ENCODE measurements around the gene MMD.

MMD gene

DNA sequence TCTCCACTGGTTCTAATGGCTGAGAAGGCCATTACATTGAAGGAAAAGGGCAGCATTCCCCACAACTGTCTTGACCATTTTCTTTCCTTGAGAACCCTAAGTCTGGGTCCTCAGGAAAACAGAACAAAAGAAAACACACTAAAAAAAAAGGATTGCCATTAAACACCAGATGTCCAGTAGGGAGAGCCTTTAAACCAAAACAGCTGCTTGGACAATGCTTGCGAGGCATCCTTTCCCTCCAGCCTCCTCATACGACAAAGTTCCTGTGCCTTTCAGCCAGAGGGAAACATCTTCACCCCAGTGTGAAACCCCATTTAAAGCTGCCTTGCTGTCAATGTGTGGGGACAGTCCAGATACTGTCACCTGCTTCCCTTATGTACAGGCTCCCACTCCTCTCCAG, 74.3 kb downstream of the MMD start:
- TF ChIP-seq, protein P1, sequence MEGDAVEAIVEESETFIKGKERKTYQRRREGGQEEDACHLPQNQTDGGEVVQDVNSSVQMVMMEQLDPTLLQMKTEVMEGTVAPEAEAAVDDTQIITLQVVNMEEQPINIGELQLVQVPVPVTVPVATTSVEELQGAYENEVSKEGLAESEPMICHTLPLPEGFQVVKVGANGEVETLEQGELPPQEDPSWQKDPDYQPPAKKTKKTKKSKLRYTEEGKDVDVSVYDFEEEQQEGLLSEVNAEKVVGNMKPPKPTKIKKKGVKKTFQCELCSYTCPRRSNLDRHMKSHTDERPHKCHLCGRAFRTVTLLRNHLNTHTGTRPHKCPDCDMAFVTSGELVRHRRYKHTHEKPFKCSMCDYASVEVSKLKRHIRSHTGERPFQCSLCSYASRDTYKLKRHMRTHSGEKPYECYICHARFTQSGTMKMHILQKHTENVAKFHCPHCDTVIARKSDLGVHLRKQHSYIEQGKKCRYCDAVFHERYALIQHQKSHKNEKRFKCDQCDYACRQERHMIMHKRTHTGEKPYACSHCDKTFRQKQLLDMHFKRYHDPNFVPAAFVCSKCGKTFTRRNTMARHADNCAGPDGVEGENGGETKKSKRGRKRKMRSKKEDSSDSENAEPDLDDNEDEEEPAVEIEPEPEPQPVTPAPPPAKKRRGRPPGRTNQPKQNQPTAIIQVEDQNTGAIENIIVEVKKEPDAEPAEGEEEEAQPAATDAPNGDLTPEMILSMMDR (IDR thresholded peaks at IDR 0.05; ENCODE audit: insufficient read depth, low read depth, low read length, missing control alignments) = no peak
- no peak for DNase-seq (ENCODE audit: low read depth)
- H3K4me3 ChIP-seq (ENCODE audit: low read depth, low read length) = no peak overlapping the region

GRCh38 chr17:55346658-55347057, 75.0 kb downstream of the MMD start:
- DNase-seq (ENCODE audit: low read depth) = no peak
- TF ChIP-seq, protein P1 (IDR thresholded peaks at IDR 0.05; ENCODE audit: insufficient read depth, low read depth, low read length, missing control alignments) = no peak
- no peak overlapping the region for H3K4me3 ChIP-seq (ENCODE audit: low read depth, low read length)

DNA sequence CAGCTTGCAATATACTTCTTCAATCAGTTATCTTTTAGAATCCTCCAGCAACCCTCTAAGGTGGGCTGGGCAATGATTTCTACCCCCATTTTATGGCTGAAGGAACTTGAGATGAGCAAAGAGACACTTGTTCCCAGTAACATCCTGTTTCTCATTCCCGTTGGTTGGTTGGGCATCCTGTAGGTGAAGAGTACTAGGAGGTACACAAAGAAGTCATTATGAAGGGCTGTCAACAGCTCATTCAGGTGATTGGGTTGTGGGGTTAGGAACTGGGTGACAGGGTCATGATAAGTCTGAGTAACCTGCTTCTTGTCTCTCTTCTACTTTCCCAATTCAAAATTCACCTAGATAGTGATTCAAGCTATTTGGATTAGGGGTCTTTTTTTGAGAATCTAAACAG, 76.5 kb downstream of the MMD start:
- DNase-seq (ENCODE audit: low read depth) = no peak
- H3K4me3 ChIP-seq (ENCODE audit: low read depth, low read length) = no peak overlapping the region
- TF ChIP-seq, protein P1 (IDR thresholded peaks at IDR 0.05; ENCODE audit: insufficient read depth, low read depth, low read length, missing control alignments) = no peak

- no peak overlapping the region for H3K4me3 ChIP-seq (ENCODE audit: low read depth, low read length)
- TF ChIP-seq, protein P1 (IDR thresholded peaks at IDR 0.05; ENCODE audit: insufficient read depth, low read depth, low read length, missing control alignments) = no peak
- peak; percentile 7 for DNase-seq (ENCODE audit: low read depth)
Measured at GRCh38 chr17:55344514-55344997, 77.1 kb downstream of the MMD start.

- no peak for DNase-seq (ENCODE audit: low read depth)
- H3K4me3 ChIP-seq (ENCODE audit: low read depth, low read length) = no peak overlapping the region
- TF ChIP-seq, protein P1 (IDR thresholded peaks at IDR 0.05; ENCODE audit: insufficient read depth, low read depth, low read length, missing control alignments) = no peak
Measured at GRCh38 chr17:55343900-55344513, 77.6 kb downstream of the MMD start.

DNA sequence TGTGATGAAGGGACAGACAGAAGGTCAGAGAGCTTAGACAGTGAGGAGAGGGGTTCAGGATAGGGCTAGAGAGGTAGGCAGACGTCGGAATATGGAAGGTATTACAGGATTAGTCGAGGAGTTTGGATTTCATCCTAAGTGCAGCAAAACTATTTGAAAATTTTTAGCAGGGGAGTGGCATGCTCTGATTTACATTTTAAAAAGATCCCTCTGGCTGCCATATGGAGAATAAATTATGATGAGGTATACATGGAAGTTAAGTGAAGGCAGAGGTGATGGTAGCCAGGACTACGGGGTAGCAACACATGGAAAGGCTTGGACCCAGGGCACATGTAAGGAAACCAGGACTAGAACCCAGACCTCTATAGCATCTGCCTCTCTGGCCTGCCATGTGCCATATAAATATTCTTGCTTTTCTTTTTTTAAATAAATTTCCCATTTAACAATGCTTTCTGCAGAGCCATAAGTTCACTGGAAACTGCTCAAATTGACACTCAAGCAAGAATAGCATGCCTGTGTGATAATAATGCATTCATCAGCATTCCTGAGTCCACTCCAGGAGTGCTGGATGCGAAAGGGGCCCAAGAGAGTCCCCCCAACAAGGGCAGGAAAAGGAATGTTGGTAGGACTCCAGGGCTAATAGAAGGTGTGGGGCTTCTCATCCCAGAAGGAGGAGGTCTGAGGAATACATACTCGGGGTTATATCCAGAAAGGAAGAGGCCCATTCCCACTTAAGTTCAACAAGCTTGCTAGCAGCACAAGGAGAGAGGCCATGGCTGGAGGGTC, 78.6 kb downstream of the MMD start:
- no peak for DNase-seq (ENCODE audit: low read depth)
- TF ChIP-seq, protein P1 (IDR thresholded peaks at IDR 0.05; ENCODE audit: insufficient read depth, low read depth, low read length, missing control alignments) = no peak
- H3K4me3 ChIP-seq (ENCODE audit: low read depth, low read length) = no peak overlapping the region

Data from GM12865 (cell line).